CD4-positive, alpha-beta T cell treated with Interleukin-4 for 1 hour (primary cell): ENCODE measurements around the gene DYRK1A.

Experiments used
- DNase-seq, 2 donors: peaks; one replicate each; pipeline ENCODE4 v3.0.0-alpha.2; 2020 to 2022

DYRK1A gene

DNA sequence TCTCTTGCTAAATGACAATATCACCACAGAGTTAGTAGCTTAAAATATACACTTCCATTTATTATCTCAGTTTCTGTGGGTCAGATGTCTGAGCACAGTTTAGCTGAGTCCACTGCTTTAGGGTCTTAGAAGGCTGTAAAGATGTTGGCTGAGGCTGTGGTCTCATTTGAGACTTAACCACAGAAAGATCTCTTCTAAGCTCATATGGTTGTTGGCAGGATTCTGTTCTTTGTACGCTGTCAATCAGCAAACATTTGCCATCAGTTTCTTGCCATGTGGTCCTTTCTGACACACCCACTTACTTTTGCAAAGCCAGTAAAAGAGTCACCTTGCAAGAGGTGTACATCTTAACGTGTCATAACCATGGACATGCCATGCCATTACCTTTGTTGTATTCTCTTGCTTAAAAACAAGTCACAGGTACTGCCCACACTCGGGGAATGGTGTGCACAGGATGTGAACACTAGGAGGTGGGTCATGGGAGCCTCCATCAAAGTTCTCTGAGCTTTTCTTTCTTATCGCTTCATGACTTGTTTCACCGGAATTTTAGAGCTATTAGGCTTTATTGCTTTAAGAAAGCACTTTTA, 18.7 kb downstream of the DYRK1A start:
- DNase-seq = no peak

DNA sequence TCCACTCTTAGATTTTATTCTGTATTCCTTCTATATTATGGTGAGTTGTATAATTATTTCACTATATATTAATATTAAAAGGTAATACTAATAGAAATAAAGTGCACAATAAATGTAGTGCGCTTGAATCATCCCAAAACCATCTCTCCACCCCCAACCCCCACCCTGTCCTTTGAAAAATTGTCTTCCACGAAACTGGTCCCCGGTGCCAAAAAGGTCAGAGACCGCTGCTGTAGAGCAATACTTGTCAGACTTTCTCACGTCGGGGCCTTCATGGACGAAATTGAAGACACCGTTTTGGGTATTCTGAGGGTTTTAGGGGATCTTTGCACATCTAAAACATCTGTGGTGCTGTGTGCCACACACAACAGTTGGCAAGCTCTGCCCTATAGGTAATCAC, 19.6 kb downstream of the DYRK1A start:
- DNase-seq = no peak

DNA sequence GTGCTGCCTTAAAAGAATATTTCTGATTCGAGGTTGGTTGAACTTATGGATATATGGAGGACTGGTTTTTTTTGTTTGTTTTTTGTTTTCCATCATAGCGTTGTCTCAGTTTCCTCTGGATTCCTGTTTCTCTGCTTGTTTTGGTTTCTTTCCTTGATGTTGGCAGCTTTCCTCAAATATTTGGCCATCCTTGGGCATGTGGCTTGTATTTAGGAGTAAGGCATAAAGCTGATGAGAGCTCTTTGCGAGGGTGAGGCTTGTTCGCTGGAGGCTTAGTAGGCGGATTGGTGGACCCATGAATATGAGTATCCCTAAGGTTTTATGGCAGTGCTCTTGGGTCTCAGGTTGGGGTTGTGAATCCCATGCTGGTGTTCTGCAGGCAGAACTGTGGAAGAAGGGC, 22.9 kb downstream of the DYRK1A start:
- no peak for DNase-seq

DNA sequence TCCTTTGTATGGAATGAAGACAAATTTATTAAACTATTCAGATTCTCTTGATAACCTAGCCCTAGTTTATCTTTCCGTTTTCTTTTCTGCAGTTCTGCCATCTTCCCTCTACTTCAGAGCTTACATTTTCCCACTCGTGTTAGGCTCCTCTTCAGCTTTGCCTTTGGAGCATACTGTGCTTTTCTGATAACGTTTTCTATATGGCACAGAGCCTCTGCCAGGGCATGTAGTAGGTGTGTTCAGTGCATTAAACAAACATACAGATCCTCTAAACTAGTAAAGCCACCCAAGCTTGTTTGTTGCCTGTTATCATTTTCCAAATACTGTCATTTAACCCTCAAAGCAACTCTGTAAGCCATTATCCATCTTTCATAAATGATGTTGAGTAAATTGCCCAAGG, 25.1 kb downstream of the DYRK1A start:
- no peak for DNase-seq

DNA sequence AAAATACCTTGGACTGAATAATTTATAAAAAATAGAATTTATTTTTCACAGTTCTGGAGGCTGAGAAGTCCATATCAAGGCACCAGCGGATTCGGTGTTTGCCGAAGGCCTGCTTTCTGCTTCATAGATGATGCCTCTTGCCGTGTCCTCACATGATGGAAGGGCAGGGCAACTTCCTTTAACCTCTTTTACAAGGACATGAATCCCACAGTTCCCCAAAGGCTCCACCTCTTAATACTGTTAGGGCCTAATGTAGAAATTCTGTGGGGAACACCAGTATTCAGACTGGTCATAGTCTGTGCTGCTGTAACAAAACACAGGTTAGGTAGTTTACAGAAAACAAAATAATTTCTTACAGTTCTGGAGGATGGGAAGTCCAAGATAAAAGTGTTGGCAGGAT, 25.9 kb downstream of the DYRK1A start:
- DNase-seq = no peak

DNA sequence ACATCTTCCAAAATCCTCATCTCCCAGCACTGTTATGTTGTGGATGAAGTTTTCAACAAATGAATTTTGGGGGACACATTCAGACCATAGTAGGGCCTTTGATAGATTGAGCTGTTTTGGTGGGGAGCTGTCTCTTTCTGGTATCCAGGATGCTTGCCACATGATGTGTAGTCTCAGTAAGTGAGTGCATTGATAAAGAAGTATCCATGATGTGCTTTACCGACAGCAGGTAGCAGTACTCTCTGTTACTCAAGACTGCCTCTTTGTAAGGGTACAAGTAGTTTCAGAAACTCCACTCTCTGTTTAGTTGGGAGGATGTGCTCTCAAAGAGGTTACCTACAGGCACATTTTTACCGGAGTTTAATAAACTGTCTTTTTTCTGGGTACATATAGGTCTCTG, 26.5 kb downstream of the DYRK1A start:
- DNase-seq = no peak

DNA sequence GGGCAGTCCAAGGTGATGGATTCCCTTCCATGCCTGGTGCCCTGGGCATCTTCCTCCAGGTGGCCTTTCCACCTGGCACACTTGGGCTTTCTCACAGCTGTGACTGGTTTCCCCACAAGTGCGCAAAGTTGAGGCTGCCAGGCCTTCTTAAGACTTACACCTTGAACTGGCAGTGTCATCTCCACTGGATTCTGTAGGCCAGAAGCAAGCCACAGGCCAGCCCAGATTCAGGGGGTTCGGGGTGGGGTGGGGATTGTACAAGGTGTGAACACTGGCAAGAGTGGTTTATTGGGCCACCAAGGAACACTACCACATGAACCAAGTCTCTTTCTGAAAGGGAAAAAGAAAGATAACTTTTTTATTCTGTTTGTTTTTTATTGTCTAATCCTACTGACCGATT, 27.2 kb downstream of the DYRK1A start:
- DNase-seq = no peak

DNA sequence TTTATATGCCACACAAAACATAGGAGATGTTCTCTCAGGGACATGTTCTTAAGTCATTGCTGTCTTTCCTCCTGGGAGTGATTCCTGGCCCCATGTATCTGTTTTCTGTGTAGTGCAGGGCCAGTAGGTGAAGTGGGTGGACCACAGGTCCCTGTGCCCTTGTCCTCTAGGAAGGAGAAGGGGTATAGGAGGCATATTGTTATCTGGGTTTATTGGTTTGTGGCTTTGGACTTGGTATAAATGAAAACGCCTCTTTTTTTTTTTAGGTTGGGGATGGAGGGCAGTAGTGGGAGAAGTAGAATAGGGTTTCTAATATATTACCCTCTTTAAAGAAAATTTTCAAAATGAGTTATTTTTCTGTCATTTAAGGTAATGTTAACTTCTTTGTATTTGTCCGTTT, 29.4 kb downstream of the DYRK1A start:
- DNase-seq = no peak

DNA sequence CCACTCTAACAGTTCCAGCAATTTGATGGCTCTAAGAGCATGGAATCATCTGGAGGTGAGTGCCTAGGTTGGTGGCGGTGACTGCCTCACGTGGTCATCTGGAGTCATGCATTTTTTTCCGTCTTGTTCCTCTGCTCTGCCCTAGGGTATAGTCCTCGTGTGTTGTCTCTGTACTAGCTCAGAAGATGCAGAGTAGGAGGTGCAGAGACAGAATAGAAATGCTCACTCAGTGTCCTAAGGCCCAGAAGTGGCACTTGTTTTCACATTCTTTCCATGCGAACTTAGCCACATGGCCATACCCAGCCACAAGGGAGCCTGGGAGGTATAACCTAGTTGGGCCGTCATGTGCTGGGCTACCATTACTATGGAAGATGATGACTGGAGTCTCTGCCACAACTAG, 30.3 kb downstream of the DYRK1A start:
- no peak for DNase-seq

DNA sequence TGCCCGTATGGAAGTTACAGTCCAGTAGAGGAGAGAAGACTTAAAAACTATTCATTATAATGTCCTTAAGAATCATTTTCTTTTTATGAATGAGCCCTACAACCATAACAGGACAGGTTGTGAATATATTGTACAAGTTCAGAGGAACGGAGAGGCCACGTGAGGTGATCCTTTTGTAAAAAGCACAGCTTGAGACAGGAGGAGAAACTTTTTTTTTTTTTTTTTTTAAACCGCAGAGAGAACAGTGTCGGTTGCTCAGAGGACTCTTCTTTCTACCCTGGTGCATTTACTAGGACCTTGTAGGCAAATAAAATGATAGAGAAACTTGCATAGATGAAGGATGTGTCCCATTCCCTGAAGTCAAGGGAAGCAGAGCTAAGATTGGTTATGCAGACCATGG, 32.1 kb downstream of the DYRK1A start:
- DNase-seq = peak in 1 of 2 donors; percentile 36

DNA sequence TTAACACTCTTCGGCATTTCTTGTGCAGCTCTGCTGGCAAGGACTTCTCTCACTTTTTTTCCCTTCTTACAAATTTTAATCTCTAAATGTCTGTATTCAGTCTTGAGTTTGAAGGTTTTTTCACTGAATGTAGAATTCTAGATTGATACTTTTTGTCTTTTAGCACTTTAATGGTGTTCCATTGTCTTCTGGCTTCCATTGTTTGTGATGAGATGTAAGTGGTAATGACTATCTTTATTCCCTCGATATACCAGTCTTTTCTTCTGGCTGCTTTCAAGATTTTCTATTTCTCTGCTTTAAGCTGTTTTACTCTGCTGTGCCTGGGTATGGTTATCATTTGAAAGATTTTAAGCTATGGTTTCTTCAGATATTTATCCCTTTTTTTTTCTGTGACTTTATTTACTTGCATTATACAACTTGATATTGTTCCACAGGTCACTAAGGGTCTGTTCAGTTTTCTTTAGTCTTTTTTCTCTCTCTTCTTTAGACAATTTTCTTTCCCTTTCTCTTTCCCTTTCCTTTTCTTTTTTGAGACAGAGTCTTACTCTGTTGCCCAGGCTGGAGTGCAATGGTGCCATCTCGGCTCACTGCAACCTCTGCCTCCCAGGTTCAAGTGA, 35.8 kb downstream of the DYRK1A start:
- DNase-seq = no peak

DNA sequence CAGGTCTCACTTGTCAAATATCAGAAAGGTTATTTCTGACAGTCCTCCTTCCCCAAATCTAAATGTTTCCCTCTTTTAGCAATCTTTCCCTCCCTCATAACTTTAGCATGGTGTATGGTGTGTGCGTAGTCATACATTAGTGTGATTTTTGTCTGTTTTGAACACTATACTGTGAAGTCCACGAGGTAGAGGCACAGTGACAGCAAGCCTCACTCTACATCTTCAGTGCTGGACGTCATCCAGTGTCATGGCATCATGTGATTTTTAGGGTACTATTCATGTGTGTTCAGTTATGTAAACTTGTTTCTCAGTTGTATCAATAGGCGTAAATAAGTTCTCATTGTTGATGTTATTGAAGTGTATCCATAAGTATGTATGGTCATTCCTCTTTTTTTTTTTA, 39.1 kb downstream of the DYRK1A start:
- DNase-seq = no peak

DNA sequence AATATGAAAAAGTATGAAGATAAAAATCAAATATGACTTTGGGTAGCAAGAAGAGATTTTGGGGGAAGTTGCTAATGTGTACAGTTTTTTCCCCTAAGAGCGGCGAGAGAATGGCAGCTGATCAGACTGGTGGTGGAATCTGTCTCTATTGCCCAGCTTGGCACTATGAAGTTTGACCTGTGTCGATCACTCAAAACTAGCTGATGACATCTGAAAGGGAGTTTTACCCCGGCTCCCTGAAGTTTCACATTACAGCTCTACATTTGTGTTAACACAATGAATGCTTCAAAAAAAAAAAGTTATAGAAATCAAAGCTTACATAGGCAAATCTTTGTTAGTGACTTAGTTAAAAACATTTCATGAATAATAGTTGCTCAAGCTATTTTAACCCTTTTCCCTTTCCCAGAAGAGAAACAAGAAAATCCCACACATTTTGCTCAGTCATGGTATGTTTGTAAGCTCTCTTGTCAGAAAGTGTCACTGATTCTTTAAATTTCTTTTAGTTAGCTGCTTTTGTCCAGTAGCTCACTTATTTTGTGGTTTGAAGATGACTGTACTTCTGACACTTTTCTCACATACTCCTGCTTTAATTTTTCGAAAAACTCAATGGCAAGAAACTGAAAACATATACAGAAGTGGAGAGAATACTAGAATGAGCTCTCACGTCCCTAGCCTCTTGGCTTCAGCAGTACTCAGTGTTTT, 41.3 kb downstream of the DYRK1A start:
- no peak for DNase-seq

DNA sequence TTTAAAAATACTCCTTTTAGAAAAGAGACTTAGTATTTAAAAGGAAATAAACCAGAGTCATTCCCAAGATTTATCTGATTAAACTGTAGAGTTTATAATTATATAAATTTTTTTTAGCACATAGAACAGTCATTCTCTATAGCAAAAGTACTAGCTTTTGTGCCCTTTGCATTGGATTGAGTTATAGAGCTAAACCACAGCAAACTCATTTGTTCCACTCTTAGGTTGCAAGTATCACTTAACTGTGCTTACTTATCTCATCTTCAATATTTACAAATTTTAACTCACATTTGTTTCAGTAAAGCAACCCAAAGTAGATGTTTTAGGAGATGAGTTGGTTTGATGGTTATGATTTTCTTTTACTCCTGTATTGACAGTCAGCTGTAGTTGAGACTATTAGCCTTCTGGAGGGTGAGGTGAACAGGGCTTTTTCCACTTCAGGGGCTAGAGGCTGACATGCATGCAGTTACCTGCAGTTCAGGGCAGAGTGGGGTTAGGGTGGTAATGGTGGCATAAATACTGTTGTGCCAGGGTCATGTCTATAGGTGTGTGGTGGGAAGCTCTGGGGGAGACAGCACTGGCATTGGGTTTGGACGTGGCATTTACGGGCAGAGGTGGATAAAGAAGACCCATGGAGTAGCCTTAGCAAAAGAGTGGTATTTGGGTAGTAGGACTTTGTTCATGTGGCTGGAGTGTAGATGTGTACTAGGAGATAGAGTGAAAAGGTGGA, 42.1 kb downstream of the DYRK1A start:
- DNase-seq = no peak

DNA sequence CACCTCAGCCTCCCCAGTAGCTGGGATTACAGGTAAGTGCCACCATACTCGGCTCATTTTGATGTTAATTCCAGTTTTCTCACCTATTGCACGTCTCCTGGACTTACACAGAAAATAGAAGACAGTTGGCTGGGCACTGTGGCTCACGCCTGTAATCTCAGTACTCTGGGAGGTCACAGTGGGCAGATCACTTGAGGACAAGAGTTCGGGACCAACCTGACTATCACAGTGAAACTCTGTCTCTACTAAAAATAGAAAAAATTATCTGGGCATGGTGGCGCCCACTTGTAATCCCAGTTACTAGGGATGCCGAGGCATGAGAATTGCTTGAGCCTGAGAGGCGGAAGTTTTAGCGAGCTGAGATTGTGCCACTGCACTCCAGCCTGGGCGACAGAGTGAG, 44.1 kb downstream of the DYRK1A start:
- no peak for DNase-seq

DNA sequence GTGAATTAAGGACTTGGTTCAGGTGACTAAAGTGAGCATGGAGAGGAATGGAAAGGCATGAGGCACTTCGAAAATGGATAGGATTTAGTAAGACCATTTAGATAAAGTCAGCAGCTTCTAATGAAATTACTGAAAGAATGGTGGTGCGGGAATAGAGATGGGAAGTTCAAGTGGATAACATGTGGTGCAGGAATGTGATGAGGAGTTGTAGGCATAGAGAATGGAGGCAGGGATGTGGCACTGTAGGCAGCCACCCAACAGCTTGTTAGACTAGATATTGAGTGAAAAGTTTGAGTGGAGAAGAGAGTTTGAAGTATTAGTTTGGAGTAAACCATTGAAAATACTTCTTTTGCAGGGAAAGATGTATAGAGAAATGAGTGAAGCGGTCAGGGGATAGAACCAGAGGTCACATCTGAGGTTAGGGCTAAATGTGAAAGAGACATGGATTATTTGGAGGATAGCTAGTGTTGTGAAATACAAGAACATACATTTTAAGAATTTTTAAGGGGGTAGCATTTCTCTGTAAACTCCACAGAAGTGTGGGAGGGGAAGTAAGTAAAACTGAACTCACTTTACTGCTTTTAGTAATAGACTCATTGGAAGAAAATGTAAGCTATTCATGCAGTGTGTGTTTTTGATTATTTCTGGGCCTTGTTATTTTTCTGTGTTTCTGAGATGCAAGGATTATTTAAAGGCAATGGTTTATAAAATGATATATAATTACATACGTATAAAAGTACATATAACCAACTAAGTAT, 46.2 kb downstream of the DYRK1A start:
- no peak for DNase-seq

DNA sequence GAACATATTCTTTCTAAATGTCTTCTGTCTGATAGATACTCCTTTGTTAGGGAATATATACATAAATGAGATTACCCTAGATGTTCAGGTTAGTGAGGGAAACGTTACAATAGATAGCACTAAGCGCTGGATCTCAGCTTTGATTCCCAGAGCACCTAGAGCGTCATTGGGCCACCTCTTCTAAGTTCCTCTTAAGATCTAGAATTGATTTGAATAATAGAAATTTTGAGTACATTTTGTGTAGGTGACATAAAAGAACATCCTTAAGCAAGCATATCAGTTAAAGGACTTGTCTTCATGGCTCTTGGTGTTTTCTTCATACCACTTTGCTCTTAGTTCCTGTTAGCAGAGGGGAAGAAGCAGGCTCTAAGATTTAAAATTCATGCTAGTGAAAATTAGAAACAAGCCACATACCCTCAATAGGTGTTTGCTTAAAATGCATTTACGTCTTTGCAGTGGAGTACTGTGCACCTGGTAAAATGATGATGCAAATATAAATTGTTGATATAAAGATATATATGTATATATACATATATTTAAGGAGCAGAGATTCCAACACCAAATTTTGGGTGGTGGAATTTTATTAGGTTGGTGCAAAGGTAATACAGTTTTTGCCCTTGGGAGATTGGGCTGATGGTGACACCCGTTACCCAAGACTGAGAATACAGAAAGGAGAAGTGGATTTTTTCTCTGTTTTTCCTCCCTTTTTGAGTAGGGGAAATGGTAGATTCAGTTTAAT, 47.1 kb downstream of the DYRK1A start:
- no peak for DNase-seq

DNA sequence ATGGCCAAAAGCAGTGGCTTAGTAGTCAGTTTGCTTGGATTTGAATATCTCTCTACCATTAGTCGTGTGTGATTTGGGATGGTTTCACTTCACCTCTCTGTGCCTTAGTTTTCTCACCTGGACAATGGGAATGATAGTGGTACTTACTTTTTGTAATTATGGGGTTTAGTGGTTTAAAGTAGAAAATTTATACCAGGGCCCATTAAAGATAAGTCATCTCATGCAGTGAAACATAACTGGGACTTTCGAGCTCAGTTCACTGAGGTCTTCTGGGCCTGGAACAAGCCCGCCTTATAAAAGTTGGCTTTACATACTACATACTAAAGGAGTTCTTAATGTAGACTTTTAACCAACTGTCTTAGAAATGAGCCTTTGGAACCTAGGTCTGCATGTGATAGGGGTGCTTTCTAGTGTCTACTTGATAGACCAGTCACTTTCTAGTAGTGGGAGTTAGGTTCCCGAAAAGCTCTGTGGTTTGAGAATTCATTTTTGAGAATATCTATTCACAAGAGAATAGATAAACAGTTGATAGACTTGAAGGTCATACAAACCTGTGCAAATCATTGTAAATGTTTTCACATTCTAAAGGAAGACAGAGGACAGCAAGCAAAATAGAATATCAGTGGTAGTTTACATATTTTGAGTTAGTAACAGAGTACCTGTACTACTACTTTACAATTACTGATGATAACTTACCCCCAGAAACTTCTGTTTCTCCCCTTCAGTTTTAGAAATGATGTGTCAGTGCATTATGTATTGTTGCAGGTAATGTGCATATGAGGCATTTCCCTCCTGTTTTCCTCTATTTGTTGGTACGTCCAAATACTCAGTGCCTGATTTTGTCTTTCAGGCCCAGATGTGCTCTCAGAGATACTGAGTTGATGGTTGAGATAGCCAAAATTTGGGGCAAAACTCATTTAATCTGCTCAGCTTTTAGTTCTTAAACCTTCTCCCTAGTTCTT, 48.0 kb downstream of the DYRK1A start:
- DNase-seq = no peak

DNA sequence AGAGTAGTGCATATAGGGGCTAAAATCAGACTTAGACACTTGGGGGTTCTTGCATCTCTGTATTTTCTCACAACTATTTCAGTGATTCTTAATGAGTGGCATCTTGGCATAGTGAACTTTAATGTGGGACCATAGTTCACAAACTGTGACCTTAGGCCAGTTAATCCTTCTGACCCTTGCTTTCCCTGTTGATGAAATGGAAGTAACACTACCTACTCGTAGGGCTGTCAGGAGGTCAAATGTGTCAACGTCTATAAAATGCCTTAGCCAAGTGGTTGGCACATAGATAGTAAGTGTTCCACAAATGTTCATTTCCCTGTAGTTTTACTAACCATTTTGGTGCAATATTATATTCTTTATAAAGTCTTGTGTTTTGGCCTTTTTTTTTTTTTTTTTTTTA, 49.4 kb downstream of the DYRK1A start:
- no peak for DNase-seq

DNA sequence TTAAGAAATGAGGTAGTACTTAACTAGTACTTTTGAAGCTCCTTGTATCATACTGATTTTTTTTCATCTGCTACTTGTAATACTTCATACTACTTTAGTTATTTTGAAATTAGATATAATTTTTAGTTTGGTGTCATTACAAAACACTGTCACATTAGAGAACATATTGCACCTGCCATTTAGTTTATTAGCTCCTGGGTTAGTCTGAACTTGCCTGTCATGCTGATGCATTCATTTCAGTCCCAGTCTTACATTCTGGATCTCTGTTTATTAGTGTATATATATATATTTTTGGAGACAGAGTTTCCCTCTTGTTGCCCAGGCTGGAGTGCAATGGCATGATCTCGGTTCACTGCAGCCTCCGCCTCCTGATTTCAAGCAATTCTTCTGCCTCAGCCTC, 50.3 kb downstream of the DYRK1A start:
- no peak for DNase-seq

DNA sequence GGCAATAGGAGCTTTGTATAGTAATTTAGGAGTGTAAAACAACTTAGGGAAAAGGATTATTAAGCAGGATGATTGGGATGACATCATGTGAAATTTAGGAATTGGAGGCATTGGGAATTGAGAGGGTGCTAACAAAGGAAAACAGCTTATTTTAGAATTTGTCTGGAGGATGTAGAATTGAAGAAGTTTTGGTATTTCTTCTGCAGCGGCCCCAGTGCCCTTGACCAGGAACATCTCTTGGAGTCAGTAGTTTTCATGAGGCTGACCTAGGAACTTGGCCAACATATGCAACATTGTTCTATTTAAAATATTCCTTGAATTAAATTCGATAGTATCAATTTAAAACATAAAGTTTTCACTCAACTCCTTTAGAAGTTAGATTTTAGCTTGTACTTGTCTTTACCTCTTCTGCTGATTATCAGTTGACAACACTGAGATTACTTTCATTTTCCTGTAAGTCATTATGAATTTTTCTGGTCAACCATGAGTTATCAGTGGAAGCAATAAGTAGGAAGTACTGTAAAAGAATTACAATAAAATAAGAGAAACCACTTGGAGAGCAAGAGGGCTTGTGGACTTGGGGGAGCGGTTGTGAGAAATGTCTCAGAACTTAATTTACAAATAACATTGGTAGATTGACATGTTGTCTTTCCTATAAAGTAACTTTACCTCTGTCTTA, 52.8 kb downstream of the DYRK1A start:
- no peak for DNase-seq
